ENCODE data around the gene GDI2.
"Not testable (repeated sequence)": the region's sequence is repeated elsewhere in the genome, so short reads cannot be mapped to it uniquely, and the experiment has no call there.

The GDI2 gene

DNA sequence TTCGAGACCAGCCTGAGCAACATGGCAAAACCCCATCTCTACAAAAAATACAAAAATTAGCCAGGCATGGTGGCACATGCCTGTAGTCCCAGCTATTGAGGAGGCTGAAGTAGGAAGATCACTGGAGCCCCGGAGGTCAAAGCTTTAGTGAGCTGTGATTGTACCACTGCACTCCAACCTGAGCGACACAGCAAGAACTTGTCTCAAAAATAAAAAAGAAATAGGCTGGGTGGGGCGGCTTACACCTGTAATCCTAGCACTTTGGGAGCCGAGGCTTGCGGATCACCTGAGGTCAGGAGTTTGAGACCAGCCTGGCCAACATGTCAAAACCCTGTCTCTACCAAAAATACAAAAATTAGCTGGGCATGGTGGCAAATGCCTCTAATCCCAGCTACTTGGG, 13.3 kb upstream of the GDI2 start:
- DNase-seq = not testable (repeated sequence)

DNA sequence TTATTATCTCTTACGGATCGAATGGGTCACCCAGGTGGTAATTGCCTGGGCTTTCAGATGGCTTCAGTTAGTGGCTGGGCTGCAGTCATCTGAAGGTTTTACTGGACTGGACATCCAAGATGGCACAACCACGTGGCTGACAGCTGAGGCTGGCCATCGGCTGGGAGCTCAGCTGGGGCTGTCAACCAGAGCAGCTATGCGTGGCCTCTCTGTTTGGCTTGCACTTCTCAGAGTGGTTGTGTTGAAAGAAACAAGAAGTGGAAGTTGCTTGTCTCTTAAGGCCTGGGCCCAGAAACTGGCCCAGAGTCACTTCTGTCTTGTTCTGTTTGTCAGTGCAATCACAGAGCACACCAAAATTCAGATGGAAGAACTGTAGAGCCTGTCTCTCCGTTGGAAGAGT, 5.7 kb upstream of the GDI2 start:
- DNase-seq = no peak

DNA sequence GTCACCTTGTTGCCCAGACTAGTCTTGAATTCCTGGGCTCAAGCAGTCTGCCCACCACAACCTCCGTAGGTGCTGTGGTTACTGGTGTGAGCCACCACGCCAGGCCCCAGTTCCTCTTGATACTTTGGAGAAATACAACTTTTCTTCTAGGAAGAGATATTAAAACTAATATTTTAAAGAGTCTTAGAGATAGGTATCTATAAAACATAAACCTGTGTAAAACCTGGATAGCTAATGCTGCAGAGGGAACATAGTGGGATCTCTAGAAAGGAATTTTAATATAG, 4.8 kb upstream of the GDI2 start:
- DNase-seq = no peak

DNA sequence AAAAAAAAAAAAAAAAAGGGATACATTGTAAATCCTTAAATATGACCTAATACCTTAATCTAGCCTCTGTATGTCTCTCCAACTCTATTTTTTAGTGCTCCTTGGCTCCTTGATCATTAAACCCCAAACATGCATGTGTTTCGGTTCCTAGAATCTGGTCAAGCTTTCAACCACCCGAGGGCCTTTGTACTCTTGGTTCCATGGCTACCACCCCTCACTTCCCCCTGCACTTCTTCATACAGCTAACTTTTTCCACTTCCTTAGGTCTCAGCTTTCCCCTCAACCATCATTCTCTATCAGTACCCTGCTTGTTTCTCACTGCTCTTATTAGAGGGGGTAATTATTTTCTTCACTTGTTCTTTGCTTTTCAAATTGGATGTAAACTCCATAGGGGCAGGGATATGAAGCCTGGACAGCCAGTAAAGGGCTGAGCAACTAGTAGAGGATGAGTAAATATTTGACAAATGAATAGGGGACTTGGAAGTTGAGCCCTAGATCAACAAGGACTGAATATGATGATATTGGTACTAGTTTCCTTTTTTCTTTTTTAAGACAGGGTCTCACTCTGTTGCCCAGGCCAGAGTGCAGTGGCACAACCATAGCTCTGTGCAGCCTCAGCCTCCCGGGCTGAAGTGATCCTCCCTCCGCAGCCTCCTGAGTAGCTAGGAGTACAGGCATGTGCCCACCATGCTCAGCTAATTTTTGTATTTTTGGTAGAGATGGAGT, 4.3 kb upstream of the GDI2 start:
- DNase-seq = peak; percentile 64

DNA sequence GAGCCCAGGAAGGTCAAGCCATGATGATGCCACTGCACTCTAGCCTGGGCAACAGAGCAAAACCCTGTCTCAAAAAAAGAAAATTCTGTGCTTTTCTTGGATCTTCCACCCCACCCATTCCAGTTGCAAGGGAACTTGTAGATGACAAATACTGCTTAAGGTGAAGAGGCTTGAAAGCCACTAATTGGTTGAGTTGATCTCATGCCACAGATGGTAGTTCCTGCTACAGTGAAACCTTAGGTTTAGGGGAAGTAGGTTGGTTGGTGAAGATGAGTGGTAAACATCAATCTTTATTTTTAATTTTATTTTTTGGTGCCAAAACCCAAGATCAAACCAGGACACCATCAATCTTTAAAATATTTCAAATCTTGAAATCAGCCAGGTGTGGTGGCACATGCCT, 2.9 kb upstream of the GDI2 start:
- no peak for DNase-seq

DNA sequence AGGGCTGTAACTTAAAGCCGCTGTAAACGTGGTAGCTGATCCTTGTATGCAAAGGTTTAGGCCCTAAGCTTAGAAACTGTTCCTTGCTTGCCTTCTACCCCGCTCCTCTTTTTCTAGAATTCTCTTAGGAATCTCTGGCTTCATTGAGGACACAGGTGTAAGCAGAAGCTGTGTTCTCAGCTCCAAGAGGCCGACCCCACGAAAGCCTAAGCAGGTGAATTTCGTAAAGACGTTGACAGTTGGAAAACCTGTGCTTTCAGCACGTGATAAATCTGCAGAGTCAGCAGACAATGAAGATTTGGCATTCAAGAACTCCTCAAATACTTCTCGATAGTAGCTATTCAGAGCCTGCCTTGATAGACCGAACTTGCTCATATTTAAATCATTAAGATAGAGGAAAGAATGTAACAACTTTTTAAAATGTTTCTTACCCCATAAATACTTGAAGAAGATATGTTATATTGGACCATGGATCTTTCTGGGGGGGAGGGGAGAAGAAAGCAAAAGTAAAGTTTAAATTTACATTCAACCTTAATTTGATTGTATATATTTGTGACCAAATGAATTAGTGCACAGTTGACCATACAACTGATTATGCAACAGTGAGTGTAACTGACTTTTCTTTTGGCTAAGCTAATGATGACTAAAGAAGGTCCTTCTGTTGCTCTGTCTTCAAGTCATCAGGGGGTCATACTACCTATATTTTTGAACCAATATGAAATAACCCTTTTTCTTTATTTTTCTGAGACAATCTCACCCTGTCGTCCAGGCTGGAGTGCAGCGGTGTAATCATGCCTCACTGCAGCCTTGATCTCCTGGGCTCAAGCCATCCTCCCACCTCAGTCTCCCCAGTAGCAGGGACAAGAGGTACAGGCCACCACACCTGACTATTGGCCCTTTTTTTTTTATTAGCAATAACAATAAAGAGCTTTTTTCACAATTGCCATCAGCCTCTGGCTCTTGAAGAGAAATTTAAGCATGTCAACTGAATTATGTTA, 1.2 kb upstream of the GDI2 start:
- peak; percentile 86 for DNase-seq

DNA sequence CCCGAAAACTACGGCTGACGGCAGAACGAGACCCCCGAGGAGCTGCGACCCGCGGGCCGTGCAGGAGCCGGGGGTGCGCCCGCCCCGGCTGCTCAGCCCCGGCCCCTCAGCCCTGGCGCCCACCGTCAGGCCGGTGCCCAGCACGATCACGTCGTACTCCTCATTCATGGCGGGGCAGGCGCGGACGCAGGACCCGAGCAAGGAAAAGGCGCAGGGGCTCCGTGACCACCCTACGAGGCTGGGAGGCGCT, 218 bp downstream of the GDI2 start:
- no peak for DNase-seq

DNA sequence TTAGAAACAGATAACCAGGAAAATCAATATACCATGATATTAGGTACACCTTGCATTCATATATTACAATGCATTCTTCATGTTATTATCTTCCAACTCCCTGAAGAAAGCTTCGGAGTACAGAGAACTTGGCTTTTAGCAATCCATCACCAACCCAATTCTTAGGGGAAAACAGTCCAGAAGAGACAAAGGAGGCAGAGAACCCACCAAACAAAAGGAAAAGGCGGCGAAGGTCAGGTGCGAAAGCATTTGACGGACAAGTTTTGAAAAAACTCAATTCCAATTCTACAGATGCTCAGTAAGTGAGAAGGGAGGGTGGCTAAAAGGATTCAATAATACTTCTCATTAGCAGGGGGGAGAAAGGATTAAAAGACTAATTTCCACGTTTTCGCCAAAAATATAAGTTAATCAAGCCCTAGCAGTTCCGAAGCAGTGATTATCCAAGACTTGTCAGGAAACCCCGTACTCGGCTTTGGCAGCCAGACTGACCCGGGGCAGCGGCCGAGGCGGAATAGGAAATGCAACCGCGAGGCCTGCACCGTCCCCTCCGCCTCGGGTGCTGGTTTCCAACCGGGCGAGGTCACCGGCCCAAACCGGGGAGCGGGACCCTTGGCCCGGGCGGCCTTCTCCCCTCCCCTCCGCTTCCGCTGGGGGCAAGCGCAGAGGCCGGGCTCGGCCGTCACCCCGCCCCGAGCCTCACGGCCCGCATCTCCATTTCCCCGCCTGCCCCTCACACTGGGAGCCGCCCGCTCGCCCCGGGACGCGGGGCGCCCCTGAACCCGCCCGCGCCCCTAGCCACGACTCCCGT, 747 bp downstream of the GDI2 start:
- DNase-seq = peak; percentile 84

DNA sequence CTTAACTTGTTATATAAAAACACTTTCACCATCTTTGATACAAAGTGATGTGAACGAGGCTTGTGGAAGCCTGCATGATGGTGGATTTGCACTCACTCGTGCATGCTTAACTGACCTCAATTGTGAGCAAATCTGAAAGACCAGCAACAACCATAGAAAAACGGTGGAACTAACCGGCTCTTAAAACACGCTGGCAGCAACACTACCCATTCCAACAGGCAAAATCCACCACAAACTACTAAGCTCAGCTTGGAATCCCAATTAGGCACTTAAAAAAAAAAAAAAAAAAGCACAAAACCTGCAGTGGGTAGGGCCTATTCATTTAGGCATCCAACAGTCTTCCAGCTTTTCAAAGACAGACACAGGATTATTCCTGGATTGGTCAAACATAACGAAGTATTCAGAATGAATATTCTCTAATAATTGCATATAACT, 1.8 kb downstream of the GDI2 start:
- DNase-seq = no peak

DNA sequence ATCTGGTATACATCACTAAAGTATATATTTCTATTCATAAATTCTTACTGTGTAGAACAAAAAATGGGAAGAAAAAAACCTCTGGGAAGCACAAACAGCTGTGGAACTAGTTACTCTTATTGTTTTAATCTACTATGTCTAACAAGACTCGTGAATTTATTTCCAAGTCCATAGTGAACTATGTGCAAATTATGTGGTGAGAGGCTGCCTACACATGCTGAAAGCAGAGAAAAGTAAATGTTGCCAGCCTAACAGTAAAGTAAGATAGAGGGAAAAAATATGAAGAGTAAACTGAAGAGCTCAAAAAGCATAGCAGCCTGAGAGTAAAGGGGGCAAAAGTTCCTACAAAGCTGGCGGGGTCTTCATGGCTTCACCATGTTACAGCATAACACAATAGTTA, 3.0 kb downstream of the GDI2 start:
- DNase-seq = no peak

DNA sequence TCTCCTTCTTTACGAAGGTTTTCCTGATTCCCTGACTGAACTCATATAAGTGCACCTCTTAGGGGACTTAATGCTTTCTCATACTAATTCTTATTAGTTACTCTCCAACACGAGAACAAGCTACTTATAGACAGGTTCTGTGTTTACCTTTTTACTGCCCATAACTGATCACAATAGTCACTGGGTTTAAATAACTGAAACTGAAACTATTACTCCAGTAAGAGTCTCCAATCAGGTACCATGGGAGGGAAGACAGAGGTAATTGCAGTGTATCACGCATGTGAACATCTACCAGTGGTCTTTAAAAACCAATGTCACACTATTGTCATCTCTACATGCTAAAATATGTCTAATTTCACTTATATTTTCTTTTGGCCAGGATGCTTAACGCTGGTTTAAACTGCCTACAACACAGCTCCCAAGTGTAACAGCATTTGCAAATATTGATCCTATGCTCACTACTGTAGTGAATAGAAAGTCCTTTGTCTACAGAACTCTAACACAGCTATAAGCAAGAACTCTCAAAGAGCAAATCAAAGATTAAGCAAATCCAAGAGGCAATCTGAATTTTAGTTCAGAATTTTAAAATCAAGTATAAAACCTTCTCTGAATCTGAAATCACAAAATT, 3.6 kb downstream of the GDI2 start:
- DNase-seq = no peak

DNA sequence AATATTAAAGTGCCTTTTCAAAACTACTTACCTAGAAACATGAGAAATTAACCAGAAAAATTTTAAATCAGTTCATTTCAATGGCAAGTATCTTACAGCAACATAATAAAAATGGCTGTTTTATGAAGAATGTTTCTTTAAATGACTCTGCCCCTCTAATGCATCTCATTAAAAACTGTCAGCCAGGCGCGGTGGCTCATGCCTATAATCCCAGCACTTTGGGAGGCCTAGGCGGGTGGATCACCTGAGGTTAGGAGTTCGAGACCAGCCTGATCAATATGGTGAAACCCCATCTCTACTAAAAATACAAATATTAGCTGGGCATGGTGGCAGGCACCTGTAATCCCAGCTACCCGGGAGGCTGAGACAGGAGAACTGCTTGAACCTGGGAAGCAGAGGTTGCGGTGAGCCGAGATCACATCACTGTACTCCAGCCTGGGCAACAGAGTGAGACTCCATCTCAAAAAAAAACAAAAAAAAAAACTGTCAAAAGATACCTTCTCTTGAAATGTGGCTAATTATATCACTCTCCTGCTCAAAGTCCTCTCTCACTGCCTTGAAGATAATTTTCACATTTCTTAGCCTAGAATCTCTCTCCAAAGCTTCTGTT, 4.3 kb downstream of the GDI2 start:
- not testable (repeated sequence) for DNase-seq

DNA sequence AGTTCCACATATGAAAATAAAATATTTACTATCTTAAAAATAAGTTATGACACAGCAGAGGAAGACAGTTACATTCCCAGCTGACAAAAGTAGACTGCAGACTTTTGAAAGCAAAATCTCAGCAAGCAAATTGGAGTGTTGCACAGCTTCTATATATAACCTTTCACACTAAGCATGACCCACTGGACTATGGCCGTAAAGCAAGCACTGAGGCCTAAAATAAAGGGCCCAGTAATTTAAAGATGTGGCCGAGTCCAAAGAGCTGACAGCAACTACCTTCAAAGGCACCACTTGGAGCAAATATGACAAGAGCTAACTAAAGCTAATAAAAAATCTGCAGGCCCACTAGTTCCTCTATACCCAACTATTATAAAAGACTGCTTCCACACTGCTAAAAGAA, 6.5 kb downstream of the GDI2 start:
- DNase-seq = no peak

DNA sequence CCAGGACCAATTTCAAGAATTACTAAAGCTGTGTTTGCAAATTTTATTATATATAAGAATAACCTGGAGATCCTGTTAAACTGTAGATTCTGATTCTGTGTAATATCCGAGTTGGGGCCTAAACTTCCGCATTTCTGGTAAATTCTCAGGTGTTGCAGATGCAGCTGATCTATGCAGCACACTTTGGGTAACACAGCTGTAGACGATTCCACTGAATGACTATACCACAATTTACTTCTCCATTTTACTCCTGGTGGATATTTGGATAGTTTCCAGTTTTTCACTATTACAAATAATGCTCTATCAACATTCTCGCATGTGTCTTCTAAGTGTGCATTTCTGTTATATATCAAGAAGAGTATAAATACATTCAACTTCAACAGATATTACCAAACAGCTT, 7.5 kb downstream of the GDI2 start:
- no peak for DNase-seq

DNA sequence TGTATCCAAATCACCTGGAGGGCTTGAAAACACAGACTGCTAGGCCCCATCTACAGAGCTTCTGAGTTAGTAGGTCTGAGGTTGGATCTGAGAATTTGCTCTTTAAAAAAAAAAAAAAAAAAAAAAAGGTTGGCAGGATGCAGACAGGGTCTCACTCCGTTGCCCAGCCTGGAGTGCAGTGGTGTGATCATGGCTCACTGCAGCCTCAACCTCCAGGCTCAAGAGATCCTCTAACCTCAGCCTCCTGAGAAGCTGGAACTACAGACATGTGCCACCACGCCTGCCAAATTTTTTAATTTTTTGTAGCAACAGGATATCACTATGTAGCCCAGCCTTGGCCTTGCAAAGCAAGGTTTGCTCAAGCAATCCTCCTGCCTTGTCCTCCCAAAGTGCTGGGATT, 8.0 kb downstream of the GDI2 start:
- no peak for DNase-seq

DNA sequence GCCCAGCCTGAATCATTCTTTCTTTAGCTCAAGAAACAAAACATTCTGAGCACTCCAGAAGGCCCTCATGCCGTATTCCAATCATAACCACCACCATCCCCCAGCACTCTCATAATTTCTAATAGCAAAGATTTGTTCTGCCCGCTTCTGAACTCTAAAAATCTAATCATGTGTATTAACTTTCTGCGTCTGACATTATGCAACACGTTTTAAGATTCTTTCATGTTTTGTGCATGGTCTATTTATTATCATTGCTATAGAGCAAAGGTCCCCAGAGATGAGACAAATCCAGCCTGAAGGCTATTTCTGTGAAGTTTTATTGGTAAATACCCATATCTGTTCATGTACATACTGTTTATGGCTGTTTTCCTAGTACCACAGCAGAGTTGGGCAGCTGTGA, 8.8 kb downstream of the GDI2 start:
- DNase-seq = no peak

DNA sequence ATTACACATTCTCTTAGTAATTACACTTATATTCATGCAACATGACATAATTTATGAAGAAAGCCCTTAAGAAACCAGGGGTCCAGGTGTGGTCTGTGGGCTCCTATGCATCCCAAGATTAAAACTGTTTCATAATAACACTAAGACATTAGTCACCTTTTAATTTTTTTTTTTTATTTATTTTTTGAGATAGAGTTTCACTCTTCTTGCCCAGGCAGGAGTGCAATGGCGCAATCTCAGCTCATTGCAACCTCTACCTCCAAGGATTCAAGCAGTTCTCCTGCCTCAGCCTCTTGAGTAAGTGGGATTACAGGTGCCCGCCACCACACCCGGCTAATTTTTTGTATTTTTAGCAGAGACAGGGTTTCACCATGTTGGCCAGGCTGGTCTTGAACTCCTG, 12.5 kb downstream of the GDI2 start:
- DNase-seq = no peak

DNA sequence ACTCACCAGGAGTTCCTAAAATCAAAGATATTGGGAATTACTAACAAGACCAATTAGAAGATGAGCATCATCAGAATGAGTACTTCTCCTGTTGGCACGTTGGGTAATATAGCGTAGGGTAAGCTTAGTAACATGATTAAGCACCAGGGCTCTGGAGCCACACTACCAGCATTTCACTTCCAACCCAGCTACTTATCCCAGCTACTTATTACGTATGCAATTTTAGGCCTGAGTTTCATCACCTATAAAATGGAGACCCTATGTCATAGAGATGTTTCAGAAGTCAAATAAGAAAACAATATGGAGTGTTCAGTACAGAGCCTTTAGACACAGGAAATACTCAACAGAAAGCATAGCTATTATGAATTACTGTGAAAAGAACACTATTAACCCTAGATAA, 19.0 kb downstream of the GDI2 start:
- no peak for DNase-seq

DNA sequence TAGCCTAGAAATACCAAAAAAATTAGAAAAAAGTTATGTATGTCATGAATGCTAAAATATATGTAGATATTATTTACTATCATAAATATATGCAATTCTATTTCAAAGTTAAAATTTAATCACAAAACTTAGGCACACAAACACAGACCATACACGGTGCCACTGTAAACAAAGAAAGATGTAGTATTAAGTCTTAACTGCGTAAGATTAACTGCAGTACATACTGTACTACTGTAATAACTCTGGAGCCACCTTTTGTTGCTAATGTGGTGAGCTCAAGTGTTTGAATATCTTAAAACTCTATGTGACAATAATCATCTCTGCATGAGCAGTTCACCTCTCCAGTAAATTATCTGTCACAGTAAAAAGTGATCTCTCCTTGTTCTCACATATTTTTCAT, 23.6 kb downstream of the GDI2 start:
- no peak for DNase-seq

DNA sequence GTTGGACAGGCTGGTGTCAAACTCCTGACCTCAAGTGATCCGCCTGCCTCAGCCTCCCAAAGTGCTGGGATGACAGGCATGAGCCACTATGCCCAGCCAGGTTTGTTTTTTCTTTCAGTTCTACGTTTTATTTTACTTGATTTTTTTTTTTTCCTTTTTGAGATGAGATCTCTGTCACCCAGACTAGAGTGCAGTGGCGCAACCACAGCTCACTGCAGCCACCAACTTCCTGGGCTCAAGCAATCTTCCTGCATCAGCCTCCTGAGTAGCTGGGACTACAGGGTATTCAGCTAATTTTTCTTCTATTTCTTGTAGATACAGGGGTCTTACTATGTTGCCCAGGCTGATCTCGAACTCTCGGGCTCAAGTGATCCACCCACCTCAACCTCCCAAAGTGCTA, 24.3 kb downstream of the GDI2 start:
- DNase-seq = no peak

DNA sequence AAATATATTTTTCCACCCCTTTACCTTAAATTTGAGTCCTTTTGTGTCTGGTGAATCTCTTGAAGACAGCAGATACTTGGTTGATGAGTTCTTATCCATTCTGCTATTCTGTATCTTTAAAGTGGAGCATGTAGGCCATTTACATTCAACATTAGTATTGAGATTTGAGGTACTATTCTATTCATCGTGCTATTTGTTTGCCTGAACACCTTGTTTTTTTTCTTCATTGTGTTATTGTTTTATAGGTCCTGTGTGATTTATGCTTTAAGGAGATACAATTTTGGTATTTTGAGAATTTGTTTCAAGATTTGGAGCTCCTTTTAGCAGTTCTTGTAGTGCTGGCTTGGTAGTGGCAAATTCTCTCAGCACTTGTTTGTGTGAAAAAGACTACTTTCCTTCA, 29.9 kb downstream of the GDI2 start:
- no peak for DNase-seq

DNA sequence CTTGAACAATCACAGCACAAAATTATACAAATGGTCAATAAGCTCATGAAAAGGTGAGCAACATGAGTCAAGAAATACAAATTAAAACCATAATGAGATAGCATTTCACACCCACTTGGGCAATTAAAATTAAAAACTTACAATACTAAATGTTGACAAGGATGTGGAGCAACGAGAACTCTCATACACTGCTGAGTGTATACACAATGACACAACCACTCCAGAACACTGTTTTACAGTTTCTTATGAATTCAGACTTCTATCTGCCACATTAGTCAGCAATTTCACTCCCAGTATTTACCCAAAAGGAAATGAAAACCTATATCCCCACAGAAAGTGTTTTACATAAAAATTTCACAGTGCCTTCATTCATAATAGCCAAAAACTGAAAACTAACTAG, 31.1 kb downstream of the GDI2 start:
- peak; percentile 43 for DNase-seq

DNA sequence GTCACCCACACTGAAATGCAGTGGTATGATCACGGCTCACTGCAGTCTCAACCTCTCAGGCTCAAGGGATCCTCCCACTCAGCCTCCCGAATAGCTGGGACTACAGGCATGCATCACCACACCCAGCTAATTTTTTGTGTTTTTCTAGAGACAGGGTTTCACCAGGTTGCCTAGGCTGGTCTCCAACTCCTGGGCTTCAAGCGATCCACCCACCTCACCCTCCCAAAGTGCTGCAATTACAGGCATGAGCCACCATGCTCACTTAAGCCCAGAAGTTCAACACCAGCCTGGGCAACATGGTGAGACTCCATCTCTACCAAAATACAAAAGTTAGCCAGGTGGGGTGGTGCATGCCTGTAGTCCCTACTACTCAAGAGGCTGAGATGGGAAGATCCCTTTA, 33.5 kb downstream of the GDI2 start:
- no peak for DNase-seq

Data from DMS53 (cell line).